CD14-positive monocyte (primary cell): Measurements from ENCODE around the gene ME3. TPM values are rescaled to one million over a fixed set of nuclear protein-coding genes. Genes with fewer than 3 reads are reported as not detected.

Experiments
- DNase-seq, 3 donors: peaks; one replicate each; pipeline ENCODE4 v3.0.0-alpha.2; 2011 to 2022
- H2AFZ ChIP-seq: 2 replicates; pipeline ENCODE4 v1.6.0; 2012; ENCODE audit warnings: mild to moderate bottlenecking, low read depth, low read length, inconsistent platforms; ENCODE audit not compliant: insufficient read depth, poor library complexity, severe bottlenecking
- H3K27ac ChIP-seq, 2 donors: 1 replicate in 1 of 2; 2 replicates in 1 of 2; pipeline ENCODE4 v1.5.1; 2012 to 2013; ENCODE audit warnings: low read length in 2 of 2, control low read depth in 1 of 2, inconsistent platforms in 1 of 2, low read depth in 1 of 2, mild to moderate bottlenecking in 1 of 2
- H3K27me3 ChIP-seq, 2 donors: one replicate each; pipeline versions ENCODE4 v1.6.0 to v1.6.1; 2011 to 2013; ENCODE audit warnings: low read length in 2 of 2; ENCODE audit not compliant: control insufficient read depth in 2 of 2, insufficient read depth in 2 of 2
- H3K36me3 ChIP-seq, 2 donors: replicated peaks in 1 of 2; 1 replicate in 1 of 2; 2 replicates in 1 of 2; pipeline versions ENCODE4 v1.5.1 to v1.6.1; 2012 to 2013; ENCODE audit warnings: low read length in 2 of 2, control low read depth in 1 of 2, inconsistent platforms in 1 of 2, mild to moderate bottlenecking in 1 of 2; ENCODE audit not compliant: insufficient read depth in 2 of 2, control insufficient read depth in 1 of 2
- H3K4me1 ChIP-seq, 2 donors: 1 replicate in 1 of 2; 2 replicates in 1 of 2; pipeline versions ENCODE4 v1.5.1 to v1.6.1; 2012 to 2013; ENCODE audit warnings: low read length in 2 of 2, control low read depth in 1 of 2, inconsistent platforms in 1 of 2, mild to moderate bottlenecking in 1 of 2, moderate library complexity in 1 of 2; ENCODE audit not compliant: insufficient read depth in 2 of 2, control insufficient read depth in 1 of 2
- H3K4me2 ChIP-seq: replicated peaks from 2 replicates; pipeline ENCODE3; 2012; ENCODE audit warnings: low read length, moderate library complexity, mild to moderate bottlenecking; ENCODE audit not compliant: poor library complexity, severe bottlenecking; ENCODE audit errors: extremely low read depth
- H3K4me3 ChIP-seq, 3 experiments: fragments of 200-600 bp in 1 of 3; sonication (generic) in 1 of 3; replicated peaks in 1 of 3; 1 replicate in 2 of 3; 2 replicates in 1 of 3; pipeline ENCODE4 v1.5.1; 2011 to 2013; ENCODE audit warnings: low read length in 3 of 3, mild to moderate bottlenecking in 3 of 3, control low read depth in 2 of 3, low read depth in 2 of 3, inconsistent platforms in 1 of 3, moderate library complexity in 1 of 3
- H3K79me2 ChIP-seq: 2 replicates; pipeline ENCODE4 v1.6.0; 2012; ENCODE audit warnings: mild to moderate bottlenecking, control low read depth, inconsistent platforms, low read length, moderate library complexity; ENCODE audit not compliant: insufficient read depth
- H3K9ac ChIP-seq: 2 replicates; pipeline ENCODE4 v1.6.0; 2017; ENCODE audit warnings: low read length, mild to moderate bottlenecking; ENCODE audit not compliant: insufficient read depth, poor library complexity, severe bottlenecking
- H3K9me3 ChIP-seq, 2 donors: replicated peaks in 1 of 2; 1 replicate in 1 of 2; 2 replicates in 1 of 2; pipeline versions ENCODE4 v1.5.1 to v1.6.1; 2012 to 2013; ENCODE audit warnings: low read length in 2 of 2, control low read depth in 1 of 2; ENCODE audit not compliant: control insufficient read depth in 1 of 2, insufficient read depth in 1 of 2
- H4K20me1 ChIP-seq: 2 replicates; pipeline ENCODE4 v1.6.0; 2012; ENCODE audit warnings: mild to moderate bottlenecking, low read length, control low read depth, moderate library complexity; ENCODE audit not compliant: insufficient read depth
- H3K27ac Mint-ChIP-seq, 7 donors: one replicate each; pipeline ENCODE4 v1.8.0; 2020; ENCODE audit warnings: mild to moderate bottlenecking in 7 of 7, mixed read lengths in 7 of 7, moderate library complexity in 6 of 7, inconsistent platforms in 2 of 7
- H3K27me3 Mint-ChIP-seq, 3 donors: one replicate each; pipeline ENCODE4 v1.8.0; 2021 to 2022; ENCODE audit warnings: low read depth in 3 of 3, mild to moderate bottlenecking in 3 of 3, mixed read lengths in 3 of 3, moderate library complexity in 3 of 3, inconsistent platforms in 1 of 3
- H3K36me3 Mint-ChIP-seq, 2 donors: one replicate each; pipeline ENCODE4 v1.8.0; 2020; ENCODE audit warnings: mixed read lengths in 2 of 2, inconsistent platforms in 1 of 2, mild to moderate bottlenecking in 1 of 2
- H3K4me1 Mint-ChIP-seq: one replicate; pipeline ENCODE4 v1.8.0; 2020; ENCODE audit warnings: mild to moderate bottlenecking, mixed read lengths
- H3K4me3 Mint-ChIP-seq, 2 donors: one replicate each; pipeline ENCODE4 v1.8.0; 2020; ENCODE audit warnings: mild to moderate bottlenecking in 2 of 2, mixed read lengths in 2 of 2, moderate library complexity in 1 of 2
- H3K9me3 Mint-ChIP-seq, 7 donors: one replicate each; pipeline ENCODE4 v1.8.0; 2020 to 2022; ENCODE audit warnings: mixed read lengths in 7 of 7, mild to moderate bottlenecking in 6 of 7, moderate library complexity in 6 of 7, inconsistent platforms in 2 of 7
- WGBS: methylation state at CpG from one replicate; pipeline ENCODE4 v1.1.5; 2013; ENCODE audit warnings: missing lambda C conversion rate; ENCODE audit not compliant: insufficient coverage; 5-methylcytosine and 5-hydroxymethylcytosine counted together
- intact Hi-C, 2 donors: fragments of 100-400 bp; cut with micrococcal nuclease; formaldehyde crosslinking; loops; one replicate each; pipeline versions ENCODE4 v1.15.0 to v1.15.1; 2023
- polyA plus RNA-seq, 3 donors: library from polyadenylated mRNA; depleted of rRNA in 1 of 3; unstranded in 2 of 3; stranded (reverse) in 1 of 3; fragments of 300-500 nt in 2 of 3; fragments of >200 nt in 1 of 3; fragmentation: Illumina TruSeq in 2 of 3; gene quantifications; 1 replicate in 2 of 3; 2 replicates in 1 of 3; pipeline ENCODE4 v1.2.3, GENCODE V29; 2012 to 2021
- TF ChIP-seq, protein P1 (sequence below): fragments of 200-600 bp; IDR thresholded peaks from one replicate; pipeline ENCODE4 v1.8.0; 2022; ENCODE audit warnings: antibody characterized with exemption, mild to moderate bottlenecking

The ME3 gene
- polyA plus RNA-seq, 3 donors = 0.31 to 3.0 (median 0.42) TPM

DNA sequence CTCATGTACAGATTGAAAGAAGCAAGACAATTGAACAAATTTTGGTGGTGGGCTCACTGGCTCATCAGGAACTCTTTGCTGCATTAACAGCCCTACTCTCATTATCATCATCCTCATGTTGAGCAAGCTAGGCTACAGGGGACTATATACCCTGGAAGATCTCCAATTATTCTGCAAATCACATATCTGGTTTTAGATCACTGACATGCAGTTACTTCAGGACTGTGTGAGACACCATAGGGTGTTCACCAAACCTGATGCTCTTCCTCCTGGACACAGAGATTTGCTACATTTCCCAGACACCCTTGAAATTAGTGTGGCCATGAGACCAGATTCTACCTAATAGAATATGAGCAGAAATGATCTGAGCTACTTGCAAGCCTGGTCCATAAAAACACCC is 23.0 kb upstream of the ME3 start:
- Histone ChIP-seq H3K9ac (no peak overlapping the region), H3K4me1 (no peaks in the 10 kb centered on the region), H3K4me2 (no peak overlapping the region), H3K9me3 (no peaks in the 10 kb centered on the region), H3K27ac (no peak overlapping the region), H4K20me1 (no peaks in the 10 kb centered on the region), H3K79me2 (no peaks in the 10 kb centered on the region), H3K27me3 (no peaks in the 10 kb centered on the region), H3K36me3 (no peaks in the 10 kb centered on the region), H2AFZ (no peak overlapping the region), H3K4me3 (no peak overlapping the region)
- Mint-ChIP-seq H3K27ac (no peak overlapping the region), H3K9me3 (peaks cover 0 to 2% (median 0%) of the 10 kb centered on the region in 7 donors), H3K27me3 (peaks cover 0 to 2% (median 0%) of the 10 kb centered on the region in 3 donors), H3K36me3 (no peaks in the 10 kb centered on the region), H3K4me1 (no peaks in the 10 kb centered on the region), H3K4me3 (no peak overlapping the region)
- TF ChIP-seq, protein P1, sequence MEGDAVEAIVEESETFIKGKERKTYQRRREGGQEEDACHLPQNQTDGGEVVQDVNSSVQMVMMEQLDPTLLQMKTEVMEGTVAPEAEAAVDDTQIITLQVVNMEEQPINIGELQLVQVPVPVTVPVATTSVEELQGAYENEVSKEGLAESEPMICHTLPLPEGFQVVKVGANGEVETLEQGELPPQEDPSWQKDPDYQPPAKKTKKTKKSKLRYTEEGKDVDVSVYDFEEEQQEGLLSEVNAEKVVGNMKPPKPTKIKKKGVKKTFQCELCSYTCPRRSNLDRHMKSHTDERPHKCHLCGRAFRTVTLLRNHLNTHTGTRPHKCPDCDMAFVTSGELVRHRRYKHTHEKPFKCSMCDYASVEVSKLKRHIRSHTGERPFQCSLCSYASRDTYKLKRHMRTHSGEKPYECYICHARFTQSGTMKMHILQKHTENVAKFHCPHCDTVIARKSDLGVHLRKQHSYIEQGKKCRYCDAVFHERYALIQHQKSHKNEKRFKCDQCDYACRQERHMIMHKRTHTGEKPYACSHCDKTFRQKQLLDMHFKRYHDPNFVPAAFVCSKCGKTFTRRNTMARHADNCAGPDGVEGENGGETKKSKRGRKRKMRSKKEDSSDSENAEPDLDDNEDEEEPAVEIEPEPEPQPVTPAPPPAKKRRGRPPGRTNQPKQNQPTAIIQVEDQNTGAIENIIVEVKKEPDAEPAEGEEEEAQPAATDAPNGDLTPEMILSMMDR = no peak
- no peak for DNase-seq
- intact Hi-C loops = no loop called here

DNA sequence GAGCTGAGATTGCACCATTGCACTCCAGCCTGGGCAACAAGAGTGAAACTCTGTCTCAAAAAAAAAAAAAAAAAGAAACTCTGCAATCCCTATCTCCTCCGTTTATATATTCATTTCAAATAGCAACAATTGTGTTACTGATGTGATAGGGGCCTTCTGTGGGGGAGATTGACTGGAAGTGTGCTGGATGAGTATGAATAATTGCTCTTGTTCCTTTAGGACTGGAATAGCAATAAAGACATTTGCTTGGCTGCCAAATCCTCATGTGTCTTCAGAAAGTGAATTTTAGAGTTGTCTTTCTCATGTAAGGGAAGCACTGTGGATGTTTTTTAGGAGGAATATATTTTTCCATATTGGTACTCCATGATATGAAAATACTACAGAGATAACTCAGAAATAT is 21.1 kb upstream of the ME3 start:
- no peaks in the 10 kb centered on the region for H3K9me3 ChIP-seq
- WGBS = no CpG with 5 or more reads among the region's 1 CpG
- no peaks in the 10 kb centered on the region for H3K79me2 ChIP-seq
- Mint-ChIP-seq H3K36me3 (no peaks in the 10 kb centered on the region), H3K4me1 (peaks cover 9% of the 10 kb centered on the region), H3K27me3 (peaks cover 0 to 2% (median under 1%) of the 10 kb centered on the region in 3 donors), H3K9me3 (peaks cover 0 to 2% (median 0%) of the 10 kb centered on the region in 7 donors), H3K27ac (no peak overlapping the region), H3K4me3 (no peak overlapping the region)
- no peak overlapping the region for H3K4me2 ChIP-seq
- no peak for DNase-seq
- H4K20me1 ChIP-seq = no peaks in the 10 kb centered on the region
- H3K27ac ChIP-seq = no peak overlapping the region
- H3K9ac ChIP-seq = no peak overlapping the region
- H3K27me3 ChIP-seq = no peaks in the 10 kb centered on the region
- TF ChIP-seq, protein P1 = no peak
- intact Hi-C loops = no loop called here
- H3K36me3 ChIP-seq = no peaks in the 10 kb centered on the region
- H3K4me3 ChIP-seq = no peak overlapping the region
- H2AFZ ChIP-seq = no peak overlapping the region
- H3K4me1 ChIP-seq = peaks cover 4 to 9% of the 10 kb centered on the region in 2 donors
